NOMO-1 treated with dmso at 0.1 percent for 144 hours (cell line): ENCODE results near the gene TTC33.
A peak's percentile ranks its signal among the peaks of the same experiment; 100 is the strongest.

Experiments
- DNase-seq: peaks from one replicate; lab custom pipeline; 2025; ENCODE audit not compliant: unreplicated experiment; lab: John Stamatoyannopoulos, UW

Gene TTC33

DNA sequence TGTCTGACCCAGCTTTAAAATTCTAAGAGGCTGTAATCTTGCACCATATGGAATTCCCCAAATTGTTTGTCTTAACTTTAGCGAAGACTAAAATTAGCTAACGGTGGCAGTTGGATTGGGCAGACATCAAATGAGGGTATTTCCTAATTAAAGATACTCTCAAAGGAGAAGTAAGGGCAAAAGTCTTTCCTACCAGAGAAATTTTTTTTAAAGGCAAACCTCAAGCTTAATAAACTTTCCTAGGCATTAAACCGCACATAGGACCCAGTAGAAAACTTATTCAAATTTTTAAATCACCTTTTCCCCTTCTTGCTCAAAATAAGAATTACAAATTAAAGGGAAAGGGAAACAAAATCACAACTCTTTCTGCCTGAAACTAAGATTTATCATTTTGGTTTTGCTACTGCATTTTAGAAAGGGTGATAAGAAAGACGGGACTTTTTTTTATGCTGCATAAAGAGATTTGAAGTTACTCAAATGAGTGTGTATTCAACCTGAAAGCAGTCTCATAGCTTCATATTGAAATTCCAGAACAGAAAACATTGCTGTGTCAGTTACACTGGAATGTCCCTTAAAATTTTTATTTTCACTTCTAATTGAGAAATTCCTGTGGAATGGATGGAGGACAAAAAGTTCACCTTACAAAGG, 265.2 kb downstream of the TTC33 start:
- peak; percentile 80 for DNase-seq

DNA sequence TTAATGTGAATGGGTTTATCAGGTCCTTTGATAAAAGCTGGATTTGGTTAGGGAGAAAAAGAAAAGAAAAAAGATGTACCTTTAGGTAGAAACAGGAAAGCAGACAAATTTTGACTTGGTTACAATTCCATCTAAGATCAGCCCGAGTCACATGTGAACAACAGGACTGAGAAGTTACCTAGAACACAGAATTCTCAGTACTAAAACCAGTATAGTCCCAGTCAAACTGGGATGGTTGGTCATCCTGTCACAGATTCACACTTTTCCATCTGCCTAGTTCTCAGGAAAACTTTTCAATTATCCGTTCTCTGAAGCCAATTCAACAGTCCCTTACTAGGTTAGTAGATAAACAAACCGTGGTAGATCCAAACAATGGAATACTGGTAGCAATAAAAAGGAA, 266.3 kb downstream of the TTC33 start:
- no peak for DNase-seq

DNA sequence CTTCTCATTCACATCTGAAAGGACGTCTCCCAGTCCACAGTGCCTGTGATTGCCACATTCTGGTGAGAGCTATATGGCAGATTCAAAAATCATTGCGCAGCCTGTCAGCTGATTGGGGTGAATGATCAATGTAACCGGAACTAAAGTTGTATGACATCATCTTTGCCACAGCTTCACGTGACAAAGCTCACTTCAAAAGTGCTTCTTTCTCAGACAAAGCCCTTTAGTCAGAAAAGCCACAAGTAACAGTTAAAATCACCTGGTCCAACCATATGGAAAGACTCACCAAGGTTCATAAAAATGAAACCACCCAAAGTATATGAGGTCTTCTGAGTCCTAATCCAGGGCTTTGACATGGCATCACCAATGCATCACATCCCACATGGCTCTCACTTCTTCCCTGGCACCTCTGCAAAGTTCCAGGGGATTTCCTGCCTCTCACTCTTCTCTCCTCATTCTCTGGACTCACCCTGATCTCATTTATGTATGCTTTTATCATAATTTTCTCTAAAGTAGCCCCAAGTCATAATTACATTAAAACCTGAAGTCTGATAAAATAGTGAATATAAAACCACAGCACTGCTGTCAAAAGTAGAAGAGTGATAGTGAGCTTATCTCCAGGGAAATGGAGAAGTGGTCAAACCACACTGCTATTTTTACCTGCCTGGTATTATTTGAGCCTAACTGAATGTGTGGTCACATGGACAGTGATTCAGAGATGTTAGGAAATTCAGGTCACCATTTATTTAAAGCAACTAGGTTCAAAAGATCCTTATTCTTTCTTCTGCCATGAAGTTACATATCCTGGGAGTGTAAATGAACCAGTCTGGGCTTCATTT, 269.1 kb downstream of the TTC33 start:
- DNase-seq, result peak; percentile 95

DNA sequence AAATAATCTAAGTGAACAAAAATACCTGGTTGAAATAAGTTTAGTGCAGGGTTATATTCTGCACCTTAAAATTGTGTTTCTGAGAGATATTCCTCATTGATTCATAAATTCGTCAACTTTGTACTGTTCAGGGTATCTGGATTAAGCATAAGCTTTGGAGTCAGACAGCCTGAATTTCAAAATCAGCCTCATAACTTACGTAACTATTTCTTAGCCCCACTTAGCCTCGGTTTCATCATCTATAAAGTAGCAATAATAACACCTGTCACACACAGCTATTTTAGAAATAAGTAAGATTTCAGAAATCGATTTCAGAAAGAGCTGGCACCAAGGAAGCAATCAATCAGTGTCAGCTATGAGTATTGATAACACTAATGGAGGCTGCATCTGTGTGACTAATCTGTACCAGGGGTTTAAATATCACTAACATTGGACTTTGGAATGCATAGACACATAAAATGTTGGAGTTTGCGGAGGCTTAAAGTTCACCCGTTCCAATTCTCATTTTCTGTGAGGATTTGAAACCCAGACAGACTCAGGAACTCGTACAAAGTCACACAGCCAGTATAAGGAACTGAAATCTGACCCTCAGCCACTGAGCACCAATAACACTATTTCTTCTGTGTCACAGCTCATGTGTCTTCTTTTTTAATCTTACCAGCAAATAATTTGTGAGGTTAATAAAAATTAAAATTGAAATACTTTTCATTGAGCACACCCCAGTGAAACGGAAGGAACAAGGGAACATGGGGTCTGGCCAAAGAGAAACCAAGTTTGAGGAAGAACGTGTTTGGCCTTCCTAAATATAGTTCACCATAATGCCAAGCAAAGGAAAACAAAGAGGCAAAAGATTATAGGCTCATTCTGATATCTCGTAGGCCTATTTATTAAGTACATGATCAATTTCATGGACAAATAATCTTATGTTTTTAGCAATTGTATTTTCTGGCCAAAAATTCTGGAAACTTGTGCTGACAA, 270.5 kb downstream of the TTC33 start:
- DNase-seq, result peak; percentile 80

DNA sequence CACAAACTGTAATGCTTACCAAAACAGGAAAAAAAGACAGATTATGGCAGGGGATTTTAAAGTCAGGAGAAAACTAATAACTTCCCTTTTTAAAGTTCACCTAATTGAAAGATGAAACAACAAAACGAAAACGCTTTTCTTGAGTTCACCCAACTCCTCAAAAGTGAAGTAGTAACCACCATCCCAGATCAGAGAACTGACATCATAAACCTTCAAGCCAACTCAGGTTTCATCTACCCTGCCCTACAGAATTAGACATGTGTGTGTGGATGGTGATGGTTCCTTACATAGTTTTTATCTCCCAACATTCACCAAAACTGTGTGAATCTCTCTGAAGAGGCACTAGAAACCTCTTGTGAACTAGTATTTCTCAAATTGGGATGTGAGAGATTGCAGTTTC, 271.3 kb downstream of the TTC33 start:
- peak; percentile 53 for DNase-seq

DNA sequence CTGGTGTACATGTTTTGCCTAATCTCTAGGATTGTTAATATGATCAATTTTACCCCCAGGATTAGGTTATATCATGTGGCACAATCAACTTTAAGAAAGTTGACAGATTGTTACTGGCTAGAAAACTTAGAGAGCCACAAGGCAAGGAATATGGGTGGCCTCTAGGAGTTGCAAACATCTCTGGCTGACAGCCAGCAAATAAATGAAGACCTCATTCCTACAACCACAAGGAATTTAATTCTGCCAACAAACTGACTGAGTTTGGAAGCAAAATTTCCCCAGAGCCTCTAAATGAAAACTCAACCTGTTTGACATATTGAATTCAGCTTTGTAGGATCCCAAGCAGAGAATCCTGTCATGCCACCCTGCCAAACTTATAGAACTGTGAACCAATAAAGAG, 272.4 kb downstream of the TTC33 start:
- DNase-seq, result no peak

DNA sequence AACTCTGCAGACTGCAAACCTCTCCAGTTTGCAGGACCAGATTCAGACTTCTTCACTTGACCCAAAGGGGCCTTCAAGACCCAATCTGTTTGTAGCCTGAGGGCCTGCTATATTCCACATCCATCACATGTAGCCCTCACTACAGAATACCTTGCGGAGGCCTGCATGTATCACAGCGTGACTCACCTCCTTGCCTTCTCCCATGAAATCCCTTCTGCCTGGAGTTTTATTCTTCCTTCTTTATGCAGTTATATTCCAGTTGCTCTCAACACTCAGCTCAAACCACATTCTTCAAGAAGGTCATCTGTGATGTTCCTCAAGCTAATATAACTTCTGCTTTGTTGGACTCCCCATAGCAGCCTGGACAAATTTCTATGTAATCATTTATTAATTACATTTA, 274.5 kb downstream of the TTC33 start:
- no peak for DNase-seq

DNA sequence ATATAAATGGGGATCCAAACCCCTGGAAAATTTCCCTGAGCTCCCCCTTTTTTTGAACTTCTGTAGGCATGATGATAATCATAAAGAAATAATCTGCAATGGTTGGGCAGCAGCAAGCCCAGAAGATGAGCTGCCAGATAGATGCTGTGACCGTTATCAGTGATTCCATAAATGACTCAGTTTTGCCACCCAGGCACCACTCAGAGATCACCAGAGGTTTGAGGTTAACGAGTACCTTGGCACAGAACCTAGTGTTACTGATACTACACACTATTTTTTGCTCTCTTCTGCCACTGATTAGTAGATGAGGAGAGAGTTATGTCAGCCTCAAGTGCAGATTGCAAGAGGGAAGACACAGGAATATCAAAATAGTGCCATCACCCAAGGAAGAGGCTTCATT, 275.4 kb downstream of the TTC33 start:
- DNase-seq, result no peak

DNA sequence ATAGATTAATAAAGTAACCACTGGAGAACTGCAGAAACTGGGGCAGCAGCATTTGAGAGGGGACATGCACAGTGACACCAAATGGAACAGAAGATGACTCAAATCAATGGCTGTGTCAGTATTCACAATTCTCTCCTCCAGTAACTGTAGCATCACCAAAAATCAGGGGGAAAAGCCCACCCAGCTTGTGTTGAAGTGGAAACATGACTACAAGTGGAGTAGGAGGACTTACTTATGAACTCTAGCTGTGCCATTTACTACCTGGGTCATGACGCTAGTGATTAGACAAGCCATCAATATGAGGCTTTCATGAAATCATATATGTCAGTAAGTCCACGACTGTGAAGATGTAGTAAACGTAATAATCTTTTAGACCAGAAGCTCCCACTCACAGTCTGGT, 275.8 kb downstream of the TTC33 start:
- no peak for DNase-seq

DNA sequence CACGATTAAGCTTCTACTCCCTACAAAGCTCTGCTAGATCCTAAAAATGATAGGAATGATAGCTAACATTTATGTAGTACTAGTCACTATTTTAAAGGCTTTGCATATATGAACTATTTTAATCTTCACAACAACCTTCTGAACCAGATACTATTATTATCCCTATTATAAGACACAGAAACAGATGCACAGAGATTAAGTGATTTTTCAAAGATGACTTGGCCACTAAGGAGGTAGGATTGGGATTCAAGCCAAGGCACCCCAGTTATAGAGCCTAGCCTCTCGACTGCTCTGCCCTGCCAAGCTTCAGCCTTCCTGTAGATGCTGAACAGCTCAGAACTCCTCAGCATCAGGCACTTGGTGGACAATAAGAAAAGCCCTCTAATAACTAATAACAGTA, 277.0 kb downstream of the TTC33 start:
- DNase-seq, result no peak

DNA sequence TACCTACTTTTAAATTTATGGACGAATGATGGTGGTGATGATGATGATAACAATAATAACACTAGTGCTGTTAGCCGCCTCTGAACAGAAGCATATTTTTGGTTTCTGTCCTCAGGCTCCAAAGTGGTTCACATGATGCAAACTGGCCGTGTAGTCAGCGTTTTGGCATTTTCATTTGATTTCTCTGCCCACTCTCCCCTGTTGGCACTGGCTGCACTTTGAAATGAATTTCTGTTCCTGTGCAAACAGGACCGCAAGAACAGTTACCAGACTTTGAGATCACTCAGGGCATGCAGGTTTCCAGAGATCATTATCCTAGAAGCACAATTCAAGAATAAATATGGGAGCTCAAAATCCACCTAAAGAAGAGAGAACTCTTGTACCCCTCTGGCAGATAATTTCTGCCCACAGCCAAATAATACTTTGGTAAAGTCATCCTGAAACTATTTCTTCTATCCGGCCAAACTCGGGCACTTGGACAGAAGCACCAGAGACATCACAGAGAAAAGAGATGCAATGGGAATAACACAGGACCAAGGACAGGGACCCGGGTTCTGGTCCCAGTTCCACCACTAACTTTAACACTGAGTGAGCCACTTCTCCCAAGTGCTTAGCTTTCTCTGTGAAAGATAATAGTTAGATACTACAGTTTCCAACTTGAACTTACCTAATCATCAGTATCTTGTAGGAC, 277.8 kb downstream of the TTC33 start:
- no peak for DNase-seq

DNA sequence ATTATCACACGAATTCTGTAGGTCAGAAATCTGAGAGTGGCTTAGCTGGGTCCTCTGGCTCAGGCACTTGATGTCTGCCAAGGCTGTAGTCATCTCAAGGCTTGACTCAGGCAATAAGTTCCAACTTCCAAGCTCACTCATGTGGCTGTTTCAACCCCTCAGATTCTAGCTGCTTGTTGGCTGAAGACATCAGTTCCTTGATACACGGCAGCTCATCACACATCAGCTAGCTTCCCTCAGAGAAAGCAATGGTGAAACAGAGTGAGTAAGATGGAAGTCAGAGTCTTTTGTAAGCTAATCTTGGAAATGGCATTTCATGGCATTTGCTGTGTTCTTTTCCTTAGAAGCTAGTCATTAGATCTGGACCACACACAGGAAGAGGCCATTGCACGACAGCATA, 280.2 kb downstream of the TTC33 start:
- no peak for DNase-seq

DNA sequence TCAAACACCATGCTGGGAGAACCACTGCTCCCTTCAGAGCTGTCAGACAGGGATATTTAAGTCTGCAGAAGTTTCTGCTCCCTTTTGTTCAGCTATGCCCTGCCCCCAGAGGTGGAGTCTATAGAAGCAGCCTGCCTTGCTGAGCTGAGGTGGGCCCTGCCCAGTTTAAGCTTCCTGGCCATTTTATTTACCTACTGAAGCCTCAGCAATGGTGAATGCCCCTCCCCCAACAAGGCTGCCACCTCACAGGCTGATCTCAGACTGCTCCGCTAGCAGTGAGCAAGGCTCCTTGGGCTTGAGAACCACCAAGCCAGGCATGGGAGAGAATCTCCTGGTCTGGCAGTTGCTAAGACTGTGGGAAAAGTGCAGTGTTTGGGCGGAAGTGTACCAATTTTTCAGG, 281.5 kb downstream of the TTC33 start:
- DNase-seq, result no peak

DNA sequence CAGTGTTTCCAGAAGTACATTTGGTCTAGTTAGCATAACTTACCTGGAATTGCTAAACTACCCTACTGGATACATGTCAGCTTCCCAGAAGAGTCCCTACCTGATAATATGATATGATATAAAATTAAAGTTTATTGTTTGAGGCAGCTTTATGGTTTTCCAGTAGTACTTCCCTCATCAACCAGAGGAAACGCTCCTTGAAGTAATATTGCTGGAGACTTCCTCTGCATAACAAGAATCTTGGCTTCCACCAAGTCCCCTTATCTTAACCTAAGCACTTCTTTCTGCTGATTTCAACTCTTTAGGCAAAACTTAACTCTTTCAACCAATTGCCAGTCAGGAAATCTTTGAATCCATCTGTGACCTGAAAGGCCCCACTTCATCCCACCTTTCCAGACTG, 290.3 kb downstream of the TTC33 start:
- no peak for DNase-seq

DNA sequence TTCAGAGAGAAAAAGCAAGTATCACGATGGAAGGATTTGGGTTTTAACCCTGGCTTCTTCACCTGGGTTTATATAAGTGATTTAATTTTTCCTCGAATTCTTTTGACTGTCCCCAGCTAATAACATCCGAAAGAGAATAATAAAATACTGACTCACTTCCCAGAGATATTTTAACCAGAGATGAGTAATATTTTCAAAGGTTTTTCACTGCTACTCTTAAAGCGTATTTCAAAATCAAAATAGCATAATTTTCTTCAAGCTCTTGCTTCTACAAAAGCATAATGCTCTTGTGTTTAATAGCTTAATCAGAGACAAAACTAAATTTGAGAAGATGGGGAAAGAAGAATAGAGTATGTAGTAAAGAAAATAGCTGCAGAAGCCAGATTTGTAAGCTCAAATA, 291.2 kb downstream of the TTC33 start:
- no peak for DNase-seq
